Measurements from ENCODE around the gene STK39.

STK39 gene

GRCh38 chr2:168207851-168208250 lies 39.5 kb downstream of the STK39 start:
- DNase-seq (ENCODE audit: low spot score): no peak

GRCh38 chr2:168203762-168204693 lies 43.4 kb downstream of the STK39 start:
- no peak for DNase-seq (ENCODE audit: low spot score)

GRCh38 chr2:168201584-168202116 lies 45.7 kb downstream of the STK39 start:
- no peak for DNase-seq (ENCODE audit: low spot score)

GRCh38 chr2:168200930-168201583 lies 46.3 kb downstream of the STK39 start:
- no peak for DNase-seq (ENCODE audit: low spot score)

GRCh38 chr2:168198476-168199207 lies 48.8 kb downstream of the STK39 start:
- no peak for DNase-seq (ENCODE audit: low spot score)

GRCh38 chr2:168196764-168197180 lies 50.6 kb downstream of the STK39 start:
- DNase-seq (ENCODE audit: low spot score): no peak

GRCh38 chr2:168194784-168195522 lies 52.4 kb downstream of the STK39 start:
- peak; percentile 25 for DNase-seq (ENCODE audit: low spot score)

- no peak for DNase-seq (ENCODE audit: low spot score)
These were observed 54.4 kb downstream of the STK39 start for GRCh38 chr2:168192839-168193616.

- no peak for DNase-seq (ENCODE audit: low spot score)
These were observed 55.2 kb downstream of the STK39 start for GRCh38 chr2:168191955-168192785.

GRCh38 chr2:168190590-168191336 lies 56.6 kb downstream of the STK39 start:
- DNase-seq (ENCODE audit: low spot score): no peak

- peak; percentile 43 for DNase-seq (ENCODE audit: low spot score)
These were observed 57.4 kb downstream of the STK39 start for GRCh38 chr2:168189835-168190569.

- DNase-seq (ENCODE audit: low spot score): no peak
These were observed 59.4 kb downstream of the STK39 start for GRCh38 chr2:168188002-168188401.

- DNase-seq (ENCODE audit: low spot score): no peak
These were observed 60.9 kb downstream of the STK39 start for GRCh38 chr2:168186452-168186851.

- no peak for DNase-seq (ENCODE audit: low spot score)
These were observed 61.7 kb downstream of the STK39 start for GRCh38 chr2:168185583-168186274.

- no peak for DNase-seq (ENCODE audit: low spot score)
These were observed 62.5 kb downstream of the STK39 start for GRCh38 chr2:168184681-168185513.

GRCh38 chr2:168183308-168183997 lies 63.9 kb downstream of the STK39 start:
- no peak for DNase-seq (ENCODE audit: low spot score)

Measured in AG08396 (cell line).